K562 (cell line): ENCODE results near the gene COL11A2. TPM values are rescaled to one million over a fixed set of nuclear protein-coding genes. Genes with fewer than 3 reads are reported as not detected.

Experiments
- ATAC-seq: fragments of 200-7000 bp; cut with Tn5 transposase; 3 replicates; pipeline ENCODE4 v1.9.1; 2020; ENCODE audit warnings: moderate library complexity
- BruUV-seq: library from RNA; stranded (reverse); fragments of 400-500 nt; replicated peaks from 2 replicates; lab custom pipeline; 2021; lab: Mats Ljungman, UMichigan
- CTCF ChIA-PET: fragments of 300-600 bp; formaldehyde crosslinking; extraction: SDS; loops from one replicate; lab custom pipeline; 2021; ENCODE audit warnings: low intra/inter-chr PET ratio; lab: Yijun Ruan, JAX
- POLR2A ChIA-PET: fragments of 300-600, 350-650 bp; sonication (Branson Sonifier 250); formaldehyde crosslinking; extraction: SDS; loops from one replicate; lab custom pipeline; 2021; ENCODE audit warnings: antibody characterized with exemption, inconsistent platforms; lab: Yijun Ruan, JAX
- DNase-seq, 4 experiments: peaks; one replicate each; pipeline versions ENCODE4 v3.0.0 to v3.0.0-alpha.2; 2011 to 2018; ENCODE audit warnings: low spot score in 3 of 4, mixed read lengths in 3 of 4; ENCODE audit errors: extremely low read depth in 1 of 4
- FAIRE-seq: peaks from 2 replicates; lab custom pipeline; 2011; peaks lifted over from hg19 to GRCh38; lab: Jason Lieb, UNC
- H2AFZ ChIP-seq: 2 replicates; pipeline ENCODE4 v1.6.0; 2011; ENCODE audit warnings: low read depth, low read length, control low read depth, inconsistent platforms
- H3K27ac ChIP-seq: fragments of 200-600 bp; 3 replicates; pipeline ENCODE4 v1.8.0; 2011; ENCODE audit warnings: low read depth, mild to moderate bottlenecking, control low read depth, inconsistent platforms, low read length, moderate library complexity, mixed read lengths; ENCODE audit errors: extremely low read depth
- H3K27me3 ChIP-seq, 2 experiments: fragments of 300-600 bp in 1 of 2; 2 replicates in 1 of 2; 3 replicates in 1 of 2; pipeline versions ENCODE4 v1.6.0 to v1.8.0; 2011; ENCODE audit warnings: inconsistent platforms in 2 of 2, low read length in 2 of 2, mild to moderate bottlenecking in 1 of 2, mixed read lengths in 1 of 2, moderate library complexity in 1 of 2; ENCODE audit not compliant: control insufficient read depth in 2 of 2, insufficient read depth in 2 of 2
- H3K36me3 ChIP-seq: fragments of 300-600 bp; 3 replicates; pipeline ENCODE4 v1.8.0; 2011; ENCODE audit warnings: mild to moderate bottlenecking, low read length, inconsistent platforms; ENCODE audit not compliant: control insufficient read depth, insufficient read depth
- H3K4me1 ChIP-seq, 2 experiments: fragments of 200-600 bp in 1 of 2; replicated peaks in 1 of 2; 2 replicates in 1 of 2; 3 replicates in 1 of 2; pipeline versions ENCODE4 v1.5.1 to v1.8.0; 2011; ENCODE audit warnings: inconsistent platforms in 2 of 2, low read length in 2 of 2, mild to moderate bottlenecking in 1 of 2, mixed read lengths in 1 of 2, moderate library complexity in 1 of 2; ENCODE audit not compliant: control insufficient read depth in 2 of 2, insufficient read depth in 2 of 2
- H3K4me2 ChIP-seq: 2 replicates; pipeline ENCODE4 v1.6.1; 2011; ENCODE audit warnings: low read length, control low read depth, inconsistent platforms, mixed read lengths; ENCODE audit not compliant: insufficient read depth
- H3K4me3 ChIP-seq: fragments of 200-600 bp; sonication (generic), shearing (Covaris generic); 2 replicates; pipeline ENCODE4 v1.5.1; 2016; ENCODE audit warnings: control low read depth, inconsistent platforms
- H3K79me2 ChIP-seq: fragments of 200-600 bp; 3 replicates; pipeline ENCODE4 v1.8.0; 2011; ENCODE audit warnings: low read length, inconsistent platforms; ENCODE audit not compliant: control insufficient read depth, insufficient read depth
- H3K9ac ChIP-seq, 2 experiments: 2 replicates each; pipeline versions ENCODE4 v1.6.0 to v1.6.1; 2011; ENCODE audit warnings: low read depth in 2 of 2, low read length in 2 of 2, control low read depth in 1 of 2, inconsistent platforms in 1 of 2, mild to moderate bottlenecking in 1 of 2, mixed read lengths in 1 of 2; ENCODE audit not compliant: insufficient read depth in 1 of 2
- H3K9me1 ChIP-seq: one replicate; pipeline ENCODE4 v1.6.0; 2011; ENCODE audit warnings: inconsistent platforms, mild to moderate bottlenecking, low read length, moderate library complexity; ENCODE audit not compliant: control insufficient read depth, insufficient read depth
- H3K9me3 ChIP-seq: replicated peaks from 2 replicates; pipeline ENCODE4 v1.5.1; 2011; ENCODE audit warnings: low read depth, low read length, inconsistent platforms; ENCODE audit not compliant: control insufficient read depth, insufficient read depth
- H4K20me1 ChIP-seq: replicated peaks from 2 replicates; pipeline ENCODE4 v1.6.1; 2011; ENCODE audit warnings: low read length, inconsistent platforms, mixed read lengths; ENCODE audit not compliant: control insufficient read depth, insufficient read depth
- CBX3 ChIP-seq, 2 experiments: IDR thresholded peaks; 1 replicate in 1 of 2; 2 replicates in 1 of 2; pipeline ENCODE4 v1.6.1; 2012; ENCODE audit warnings: inconsistent platforms in 2 of 2, low read length in 2 of 2, borderline replicate concordance in 1 of 2, control low read depth in 1 of 2
- CCAR2 ChIP-seq: fragments of 200-400 bp; formaldehyde crosslinking; IDR thresholded peaks from 2 replicates; pipeline ENCODE4 v1.6.1; 2017; ENCODE audit warnings: mild to moderate bottlenecking, low read depth, low read length
- E2F3 ChIP-seq: fragments of 250-450 bp; sonication (Bioruptor Pico); IDR thresholded peaks from 2 replicates; pipeline ENCODE4 v1.4.0; 2020; ENCODE audit warnings: mild to moderate bottlenecking
- ELF4 ChIP-seq: fragments of 450-650 bp; formaldehyde crosslinking; IDR thresholded peaks from 2 replicates; pipeline ENCODE4 v1.4.0; 2022; ENCODE audit warnings: missing genetic modification characterization
- GATA2 ChIP-seq: sonication (generic); formaldehyde crosslinking; IDR thresholded peaks from 2 replicates; pipeline ENCODE4 v1.4.0; 2020; ENCODE audit warnings: mild to moderate bottlenecking, missing genetic modification reagents
- ILF3 ChIP-seq: fragments of 450-650 bp; IDR thresholded peaks from 2 replicates; pipeline ENCODE4 v1.6.1; 2018; ENCODE audit warnings: antibody characterized with exemption, mild to moderate bottlenecking, moderate library complexity, borderline replicate concordance
- KDM5B ChIP-seq: fragments of 200-600 bp; sonication (generic); IDR thresholded peaks from 2 replicates; pipeline ENCODE4 v1.6.1; 2012; ENCODE audit warnings: low read depth, mild to moderate bottlenecking, moderate library complexity, low read length, control low read depth, inconsistent platforms; ENCODE audit not compliant: insufficient replicate concordance
- L3MBTL2 ChIP-seq: fragments of 450-650 bp; IDR thresholded peaks from 2 replicates; pipeline ENCODE4 v1.6.1; 2016; ENCODE audit warnings: mild to moderate bottlenecking, moderate library complexity
- NCOA4 ChIP-seq: fragments of 450-650 bp; IDR thresholded peaks from 2 replicates; pipeline ENCODE4 v1.6.1; 2018; ENCODE audit warnings: mild to moderate bottlenecking; ENCODE audit not compliant: partially characterized antibody
- PML ChIP-seq: IDR thresholded peaks from 2 replicates; pipeline ENCODE4 v1.6.1; 2012; ENCODE audit warnings: low read length, inconsistent platforms
- SNIP1 ChIP-seq: fragments of 450-650 bp; IDR thresholded peaks from 2 replicates; pipeline ENCODE4 v1.7.1; 2017; ENCODE audit warnings: low read depth, mild to moderate bottlenecking
- YBX1 ChIP-seq: fragments of 450-650 bp; IDR thresholded peaks from 2 replicates; pipeline ENCODE4 v1.7.1; 2016; ENCODE audit warnings: mild to moderate bottlenecking
- ZC3H8 ChIP-seq: fragments of 450-650 bp; IDR thresholded peaks from 2 replicates; pipeline ENCODE4 v1.6.1; 2017
- ZNF253 ChIP-seq: fragments of 250-450 bp; sonication (Bioruptor Pico); conservative IDR thresholded peaks from 2 replicates; pipeline ENCODE4 v1.6.1; 2021; ENCODE audit warnings: mild to moderate bottlenecking
- WGBS: fragments of 100-300 bp; shearing (Covaris generic); methylation state at CpG from one replicate; pipeline ENCODE4 v1.1.6; 2016; ENCODE audit warnings: low coverage, mixed read lengths; ENCODE audit not compliant: insufficient coverage; ENCODE audit errors: missing lambda C conversion rate; 5-methylcytosine and 5-hydroxymethylcytosine counted together
- in situ Hi-C: fragments of 300-500 bp; cut with MboI; formaldehyde crosslinking; loops from 4 replicates; pipeline ENCODE4 v1.15.0; 2018; ENCODE audit warnings: inconsistent platforms, mixed read lengths
- intact Hi-C: fragments of 100-400 bp; cut with micrococcal nuclease; formaldehyde crosslinking; loops from 2 replicates; pipeline ENCODE4 v1.14.2; 2022
- polyA plus RNA-seq, 8 experiments: library from polyadenylated mRNA; depleted of rRNA in 4 of 8; stranded (reverse) in 5 of 8; unstranded in 3 of 8; fragments of >200 nt; fragmentation: Nextera tagmentation in 2 of 8; fragmentation: Illumina TruSeq in 1 of 8; extraction: Ambion mirVana in 2 of 8; extraction: Trizol in 1 of 8; gene quantifications; 2 replicates each; pipeline versions ENCODE4 v1.2.1 to v1.2.3, GENCODE V29; 2011 to 2014; ENCODE audit warnings: inconsistent platforms in 1 of 8, missing spikeins in 1 of 8
- total RNA-seq, 7 experiments: library from RNA; depleted of rRNA in 6 of 7; stranded (reverse); fragments of >200 nt in 6 of 7; fragmentation: Illumina TruSeq in 2 of 7; extraction: Trizol in 2 of 7; gene quantifications; 2 replicates each; pipeline versions ENCODE4 v1.2.1 to v1.2.3, GENCODE V29; 2011 to 2021; ENCODE audit warnings: low replicate concordance in 1 of 7
- TF ChIP-seq, protein P1 (sequence below): fragments of 450-650 bp; formaldehyde crosslinking; IDR thresholded peaks from 2 replicates; pipeline ENCODE4 v1.4.0; 2020; ENCODE audit warnings: mild to moderate bottlenecking, mixed read lengths
- TF ChIP-seq, protein P2 (sequence below): fragments of 250-450 bp; sonication (Bioruptor Pico); IDR thresholded peaks from 2 replicates; pipeline ENCODE4 v1.4.0; 2020; ENCODE audit warnings: mild to moderate bottlenecking, moderate library complexity
- TF ChIP-seq, protein P3 (sequence below): fragments of 450-650 bp; formaldehyde crosslinking; IDR thresholded peaks from 2 replicates; pipeline ENCODE4 v1.4.0; 2020; ENCODE audit warnings: mild to moderate bottlenecking, moderate library complexity

Gene COL11A2
- total and polyA plus RNA-seq, 9 of the 15 experiments (the other 6 are each of a cell fraction or from before 2014, with no cell fraction given): 0.04 to 0.35 (median 0.09) TPM; not detected in 1

DNA sequence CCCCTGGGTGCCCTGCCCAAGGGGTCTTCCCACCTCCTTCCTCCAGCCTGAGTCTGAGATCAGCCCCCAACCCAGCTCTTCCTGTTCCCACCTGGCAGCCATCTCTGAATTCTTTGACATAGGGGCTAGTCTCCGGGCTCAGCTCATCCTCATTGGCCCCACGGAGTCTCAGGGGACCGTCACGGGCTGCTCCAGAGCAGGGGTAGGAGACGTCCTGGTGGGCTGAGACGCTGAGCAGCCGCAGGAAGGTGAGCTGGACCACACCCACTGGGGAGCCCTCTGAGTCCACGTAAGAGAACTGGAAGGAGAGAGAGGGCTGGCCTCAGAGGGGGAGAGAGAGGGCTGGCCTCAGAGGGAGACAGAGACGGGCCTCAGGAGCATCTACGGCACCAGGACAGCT, 28.1 kb downstream of the COL11A2 start:
- no peak overlapping the region for H3K4me2 ChIP-seq
- FAIRE-seq (no peak), ATAC-seq (no peak), DNase-seq (peak in 2 of 4 experiments; percentile 19 to 24)
- H3K27me3 ChIP-seq: peaks cover 5 to 43% of the 10 kb centered on the region in 2 experiments; a peak in 3 of 5 replicates
- no peak overlapping the region for H3K27ac ChIP-seq
- in situ Hi-C loops: loop anchor here (5.0 kb wide), 1 partner anchor 1027 kb away; no protein-coding TSS in a partner anchor
- no peak overlapping the region for H3K4me3 ChIP-seq
- POLR2A ChIA-PET: interaction anchor here (0.6 to 3.0 kb wide), 7 partner anchors 10 to 192 kb away, joined by 3 to 11 read pairs (median 4); no protein-coding TSS in a partner anchor
- CTCF ChIA-PET: no interaction called here
- H2AFZ ChIP-seq: no peak overlapping the region
- intact Hi-C loops: no loop called here
- BruUV-seq: no TSS peak
- under 1% methylated on average over 9 of the region's 10 CpGs for WGBS
- peaks cover 7 to 30% of the 10 kb centered on the region in 2 experiments; a peak in 3 of 5 replicates for H3K4me1 ChIP-seq
- no peaks in the 10 kb centered on the region for H3K79me2 ChIP-seq
- H3K9me3 ChIP-seq: no peaks in the 10 kb centered on the region
- no peaks in the 10 kb centered on the region for H3K36me3 ChIP-seq
- peak overlapping the region in 1 of 2 experiments; percentile 54; a peak in 1 of 4 replicates for H3K9ac ChIP-seq
- peaks cover 4% of the 10 kb centered on the region; the same call in 1 of the 2 replicates for H4K20me1 ChIP-seq
- H3K9me1 ChIP-seq: no peaks in the 10 kb centered on the region
- TF ChIP-seq KDM5B (no peak), YBX1 (no peak), CCAR2 (no peak), ELF4 (no peak), ILF3 (no peak), L3MBTL2 (no peak), CBX3 (IDR thresholded peaks at IDR 0.05; ENCODE audit: borderline replicate concordance in 1 of 2, low read length in 2 of 2) (no peak), ZNF253 (CRISPR knock-in tag) (no peak), PML (no peak), NCOA4 (no peak), E2F3 (CRISPR knock-in tag) (no peak), ZC3H8 (no peak), SNIP1 (no peak), GATA2 (no peak)
- TF ChIP-seq, protein P1, sequence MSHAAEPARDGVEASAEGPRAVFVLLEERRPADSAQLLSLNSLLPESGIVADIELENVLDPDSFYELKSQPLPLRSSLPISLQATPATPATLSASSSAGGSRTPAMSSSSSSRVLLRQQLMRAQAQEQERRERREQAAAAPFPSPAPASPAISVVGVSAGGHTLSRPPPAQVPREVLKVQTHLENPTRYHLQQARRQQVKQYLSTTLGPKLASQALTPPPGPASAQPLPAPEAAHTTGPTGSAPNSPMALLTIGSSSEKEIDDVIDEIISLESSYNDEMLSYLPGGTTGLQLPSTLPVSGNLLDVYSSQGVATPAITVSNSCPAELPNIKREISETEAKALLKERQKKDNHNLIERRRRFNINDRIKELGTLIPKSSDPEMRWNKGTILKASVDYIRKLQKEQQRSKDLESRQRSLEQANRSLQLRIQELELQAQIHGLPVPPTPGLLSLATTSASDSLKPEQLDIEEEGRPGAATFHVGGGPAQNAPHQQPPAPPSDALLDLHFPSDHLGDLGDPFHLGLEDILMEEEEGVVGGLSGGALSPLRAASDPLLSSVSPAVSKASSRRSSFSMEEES (CRISPR knock-in tag): no peak
- TF ChIP-seq, protein P2, sequence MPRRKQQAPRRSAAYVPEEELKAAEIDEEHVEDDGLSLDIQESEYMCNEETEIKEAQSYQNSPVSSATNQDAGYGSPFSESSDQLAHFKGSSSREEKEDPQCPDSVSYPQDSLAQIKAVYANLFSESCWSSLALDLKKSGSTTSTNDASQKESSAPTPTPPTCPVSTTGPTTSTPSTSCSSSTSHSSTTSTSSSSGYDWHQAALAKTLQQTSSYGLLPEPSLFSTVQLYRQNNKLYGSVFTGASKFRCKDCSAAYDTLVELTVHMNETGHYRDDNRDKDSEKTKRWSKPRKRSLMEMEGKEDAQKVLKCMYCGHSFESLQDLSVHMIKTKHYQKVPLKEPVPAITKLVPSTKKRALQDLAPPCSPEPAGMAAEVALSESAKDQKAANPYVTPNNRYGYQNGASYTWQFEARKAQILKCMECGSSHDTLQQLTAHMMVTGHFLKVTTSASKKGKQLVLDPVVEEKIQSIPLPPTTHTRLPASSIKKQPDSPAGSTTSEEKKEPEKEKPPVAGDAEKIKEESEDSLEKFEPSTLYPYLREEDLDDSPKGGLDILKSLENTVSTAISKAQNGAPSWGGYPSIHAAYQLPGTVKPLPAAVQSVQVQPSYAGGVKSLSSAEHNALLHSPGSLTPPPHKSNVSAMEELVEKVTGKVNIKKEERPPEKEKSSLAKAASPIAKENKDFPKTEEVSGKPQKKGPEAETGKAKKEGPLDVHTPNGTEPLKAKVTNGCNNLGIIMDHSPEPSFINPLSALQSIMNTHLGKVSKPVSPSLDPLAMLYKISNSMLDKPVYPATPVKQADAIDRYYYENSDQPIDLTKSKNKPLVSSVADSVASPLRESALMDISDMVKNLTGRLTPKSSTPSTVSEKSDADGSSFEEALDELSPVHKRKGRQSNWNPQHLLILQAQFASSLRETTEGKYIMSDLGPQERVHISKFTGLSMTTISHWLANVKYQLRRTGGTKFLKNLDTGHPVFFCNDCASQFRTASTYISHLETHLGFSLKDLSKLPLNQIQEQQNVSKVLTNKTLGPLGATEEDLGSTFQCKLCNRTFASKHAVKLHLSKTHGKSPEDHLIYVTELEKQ (CRISPR knock-in tag): no peak
- TF ChIP-seq, protein P3, sequence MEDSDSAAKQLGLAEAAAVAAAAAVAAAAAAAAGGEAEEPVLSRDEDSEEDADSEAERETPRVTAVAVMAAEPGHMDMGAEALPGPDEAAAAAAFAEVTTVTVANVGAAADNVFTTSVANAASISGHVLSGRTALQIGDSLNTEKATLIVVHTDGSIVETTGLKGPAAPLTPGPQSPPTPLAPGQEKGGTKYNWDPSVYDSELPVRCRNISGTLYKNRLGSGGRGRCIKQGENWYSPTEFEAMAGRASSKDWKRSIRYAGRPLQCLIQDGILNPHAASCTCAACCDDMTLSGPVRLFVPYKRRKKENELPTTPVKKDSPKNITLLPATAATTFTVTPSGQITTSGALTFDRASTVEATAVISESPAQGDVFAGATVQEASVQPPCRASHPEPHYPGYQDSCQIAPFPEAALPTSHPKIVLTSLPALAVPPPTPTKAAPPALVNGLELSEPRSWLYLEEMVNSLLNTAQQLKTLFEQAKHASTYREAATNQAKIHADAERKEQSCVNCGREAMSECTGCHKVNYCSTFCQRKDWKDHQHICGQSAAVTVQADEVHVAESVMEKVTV (CRISPR knock-in tag): no peak
